ENCODE results near the gene STYXL1.

Gene STYXL1

GRCh38 chr7:76002139-76002538, 45.7 kb downstream of the STYXL1 start:
- Histone ChIP-seq H4K20me1 (ENCODE audit: insufficient read depth) (no peaks in the 10 kb centered on the region), H3K36me3 (ENCODE audit: insufficient read depth) (no peaks in the 10 kb centered on the region), H2AFZ (ENCODE audit: low read depth) (no peak overlapping the region), H3K79me2 (ENCODE audit: insufficient read depth, low read depth) (no peaks in the 10 kb centered on the region), H3K9ac (no peak overlapping the region), H3K27me3 (ENCODE audit: insufficient read depth, low read depth) (no peaks in the 10 kb centered on the region), H3K27ac (no peak overlapping the region), H3K4me3 (IDR thresholded peaks at IDR 0.05; ENCODE audit: insufficient read depth, low read depth, low read length) (no peak overlapping the region), H3K4me1 (ENCODE audit: low read depth, poor library complexity, severe bottlenecking) (no peaks in the 10 kb centered on the region), H3K4me2 (no peak overlapping the region)
- no peak for TF ChIP-seq CTCF (conservative IDR thresholded peaks at IDR 0.05; ENCODE audit: low read depth, low read length)

GRCh38 chr7:76000566-76000965, 47.2 kb downstream of the STYXL1 start:
- Histone ChIP-seq H3K9ac (no peak overlapping the region), H4K20me1 (ENCODE audit: insufficient read depth) (no peaks in the 10 kb centered on the region), H3K79me2 (ENCODE audit: insufficient read depth, low read depth) (no peaks in the 10 kb centered on the region), H3K4me1 (ENCODE audit: low read depth, poor library complexity, severe bottlenecking) (no peaks in the 10 kb centered on the region), H3K27me3 (ENCODE audit: insufficient read depth, low read depth) (no peaks in the 10 kb centered on the region), H2AFZ (ENCODE audit: low read depth) (no peak overlapping the region), H3K27ac (no peak overlapping the region), H3K4me3 (IDR thresholded peaks at IDR 0.05; ENCODE audit: insufficient read depth, low read depth, low read length) (no peak overlapping the region), H3K36me3 (ENCODE audit: insufficient read depth) (no peaks in the 10 kb centered on the region), H3K4me2 (no peak overlapping the region)
- TF ChIP-seq CTCF (conservative IDR thresholded peaks at IDR 0.05; ENCODE audit: low read depth, low read length): no peak

GRCh38 chr7:75998038-75998437, 49.8 kb downstream of the STYXL1 start:
- Histone ChIP-seq H3K4me3 (IDR thresholded peaks at IDR 0.05; ENCODE audit: insufficient read depth, low read depth, low read length) (no peak overlapping the region), H3K4me2 (no peak overlapping the region), H3K36me3 (ENCODE audit: insufficient read depth) (no peaks in the 10 kb centered on the region), H2AFZ (ENCODE audit: low read depth) (no peak overlapping the region), H4K20me1 (ENCODE audit: insufficient read depth) (no peaks in the 10 kb centered on the region), H3K9ac (no peak overlapping the region), H3K27ac (no peak overlapping the region), H3K4me1 (ENCODE audit: low read depth, poor library complexity, severe bottlenecking) (peaks cover 4% of the 10 kb centered on the region), H3K79me2 (ENCODE audit: insufficient read depth, low read depth) (no peaks in the 10 kb centered on the region), H3K27me3 (ENCODE audit: insufficient read depth, low read depth) (no peaks in the 10 kb centered on the region)
- TF ChIP-seq CTCF (conservative IDR thresholded peaks at IDR 0.05; ENCODE audit: low read depth, low read length): no peak

- H2AFZ ChIP-seq (ENCODE audit: low read depth): no peak overlapping the region
- no peaks in the 10 kb centered on the region for H4K20me1 ChIP-seq (ENCODE audit: insufficient read depth)
- H3K9ac ChIP-seq: no peak overlapping the region
- no peaks in the 10 kb centered on the region for H3K79me2 ChIP-seq (ENCODE audit: insufficient read depth, low read depth)
- H3K4me1 ChIP-seq (ENCODE audit: low read depth, poor library complexity, severe bottlenecking): peaks cover 4% of the 10 kb centered on the region
- no peaks in the 10 kb centered on the region for H3K27me3 ChIP-seq (ENCODE audit: insufficient read depth, low read depth)
- no peaks in the 10 kb centered on the region for H3K36me3 ChIP-seq (ENCODE audit: insufficient read depth)
- no peak overlapping the region for H3K27ac ChIP-seq
- no peak overlapping the region for H3K4me3 ChIP-seq (IDR thresholded peaks at IDR 0.05; ENCODE audit: insufficient read depth, low read depth, low read length)
- TF ChIP-seq CTCF (conservative IDR thresholded peaks at IDR 0.05; ENCODE audit: low read depth, low read length): no peak
- no peak overlapping the region for H3K4me2 ChIP-seq
These were observed 51.3 kb downstream of the STYXL1 start for GRCh38 chr7:75996476-75996875.

Measured in KMS-11 (cell line).